ENCODE data around the gene ZEB2.

ZEB2 gene

GRCh38 chr2:144472911-144473310, 47.0 kb downstream of the ZEB2 start:
- DNase-seq (ENCODE audit: low read depth in 1 of 2, low spot score in 1 of 2) = no peak

- DNase-seq (ENCODE audit: low read depth in 1 of 2, low spot score in 1 of 2) = no peak
Observed at GRCh38 chr2:144472046-144472412, 47.9 kb downstream of the ZEB2 start.

GRCh38 chr2:144471305-144472045, 48.4 kb downstream of the ZEB2 start:
- no peak for DNase-seq (ENCODE audit: low read depth in 1 of 2, low spot score in 1 of 2)

- DNase-seq (ENCODE audit: low read depth in 1 of 2, low spot score in 1 of 2) = no peak
Observed at GRCh38 chr2:144470816-144471215, 49.1 kb downstream of the ZEB2 start.

GRCh38 chr2:144470334-144470733, 49.6 kb downstream of the ZEB2 start:
- no peak for DNase-seq (ENCODE audit: low read depth in 1 of 2, low spot score in 1 of 2)

GRCh38 chr2:144469798-144470197, 50.1 kb downstream of the ZEB2 start:
- DNase-seq (ENCODE audit: low read depth in 1 of 2, low spot score in 1 of 2) = no peak

- DNase-seq (ENCODE audit: low read depth in 1 of 2, low spot score in 1 of 2) = no peak
Observed at GRCh38 chr2:144468823-144469595, 50.9 kb downstream of the ZEB2 start.

GRCh38 chr2:144467502-144468137, 52.3 kb downstream of the ZEB2 start:
- no peak for DNase-seq (ENCODE audit: low read depth in 1 of 2, low spot score in 1 of 2)

- DNase-seq (ENCODE audit: low read depth in 1 of 2, low spot score in 1 of 2) = no peak
Observed at GRCh38 chr2:144466637-144467036, 53.3 kb downstream of the ZEB2 start.

- no peak for DNase-seq (ENCODE audit: low read depth in 1 of 2, low spot score in 1 of 2)
Observed at GRCh38 chr2:144465749-144466148, 54.2 kb downstream of the ZEB2 start.

- no peak for DNase-seq (ENCODE audit: low read depth in 1 of 2, low spot score in 1 of 2)
Observed at GRCh38 chr2:144464730-144465129, 55.2 kb downstream of the ZEB2 start.

GRCh38 chr2:144463266-144463665, 56.7 kb downstream of the ZEB2 start:
- no peak for DNase-seq (ENCODE audit: low read depth in 1 of 2, low spot score in 1 of 2)

- DNase-seq (ENCODE audit: low read depth in 1 of 2, low spot score in 1 of 2) = no peak
Observed at GRCh38 chr2:144462266-144462665, 57.7 kb downstream of the ZEB2 start.

GRCh38 chr2:144461308-144461766, 58.6 kb downstream of the ZEB2 start:
- DNase-seq (ENCODE audit: low read depth in 1 of 2, low spot score in 1 of 2) = no peak

- no peak for DNase-seq (ENCODE audit: low read depth in 1 of 2, low spot score in 1 of 2)
Observed at GRCh38 chr2:144460727-144461307, 59.1 kb downstream of the ZEB2 start.

GRCh38 chr2:144459937-144460336, 60.0 kb downstream of the ZEB2 start:
- no peak for DNase-seq (ENCODE audit: low read depth in 1 of 2, low spot score in 1 of 2)

- no peak for DNase-seq (ENCODE audit: low read depth in 1 of 2, low spot score in 1 of 2)
Observed at GRCh38 chr2:144459286-144459685, 60.6 kb downstream of the ZEB2 start.

GRCh38 chr2:144458541-144458940, 61.4 kb downstream of the ZEB2 start:
- no peak for DNase-seq (ENCODE audit: low read depth in 1 of 2, low spot score in 1 of 2)

- DNase-seq (ENCODE audit: low read depth in 1 of 2, low spot score in 1 of 2) = no peak
Observed at GRCh38 chr2:144456680-144457079, 63.2 kb downstream of the ZEB2 start.

- DNase-seq (ENCODE audit: low read depth in 1 of 2, low spot score in 1 of 2) = no peak
Observed at GRCh38 chr2:144455987-144456386, 63.9 kb downstream of the ZEB2 start.

GRCh38 chr2:144454466-144455287, 65.2 kb downstream of the ZEB2 start:
- no peak for DNase-seq (ENCODE audit: low read depth in 1 of 2, low spot score in 1 of 2)

Measured in stimulated activated CD4-positive, alpha-beta T cell treated with anti-CD3 and anti-CD28 coated beads, Interleukin-15, amount 100 ng/mL, for 1 hour (primary cell).